Mammary epithelial cell (primary cell): Measurements from ENCODE around the gene ANO1.

Source experiments
- EZH2 ChIP-seq: IDR thresholded peaks from 2 replicates; pipeline ENCODE4 v1.6.1; 2012; ENCODE audit warnings: low read length, inconsistent platforms, borderline replicate concordance
- TF ChIP-seq, protein P1 (sequence below), 2 donors: IDR thresholded peaks in 1 of 2; conservative IDR thresholded peaks in 1 of 2; 2 replicates each; pipeline ENCODE4 v1.5.1; 2011 to 2012; ENCODE audit warnings: inconsistent platforms in 2 of 2, low read length in 2 of 2, mild to moderate bottlenecking in 2 of 2, control low read depth in 1 of 2, low read depth in 1 of 2; ENCODE audit not compliant: insufficient read depth in 1 of 2; ENCODE audit errors: extremely low read depth in 1 of 2

DNA sequence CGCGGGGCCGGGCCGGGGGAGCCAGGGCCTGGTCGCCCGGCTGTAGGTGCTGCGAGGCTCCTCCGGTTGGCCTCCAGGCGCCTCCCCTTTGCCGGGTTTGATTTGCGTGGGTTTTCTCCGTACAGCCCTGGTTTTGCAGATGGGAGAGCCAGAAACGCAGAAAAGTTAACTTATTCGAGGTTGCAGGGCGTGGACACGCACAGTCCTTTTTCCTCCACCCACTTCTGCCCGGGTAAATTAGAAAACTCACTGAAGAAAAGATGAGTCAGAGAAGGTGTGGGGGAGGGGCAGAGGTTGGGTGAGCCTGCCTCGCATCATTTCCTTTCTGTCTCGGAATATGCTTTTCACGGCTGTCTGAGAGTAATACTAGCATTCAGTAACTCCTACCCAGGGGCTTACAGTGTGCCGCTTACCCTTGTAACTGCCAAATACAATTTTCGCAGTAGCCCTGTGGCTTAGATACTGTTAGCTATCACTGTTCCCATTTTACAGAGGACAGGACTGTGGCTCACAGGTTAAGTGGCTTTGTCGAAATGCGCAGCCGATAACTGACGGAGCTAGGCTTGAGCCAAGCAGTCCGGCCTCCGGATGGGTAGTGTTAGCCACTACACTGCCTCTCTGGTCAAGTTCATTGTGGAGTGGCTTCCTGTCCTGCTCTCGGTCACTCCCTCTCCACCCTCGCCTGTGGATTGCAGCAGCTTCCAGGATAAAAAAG, 125.8 kb downstream of the ANO1 start:
- TF ChIP-seq, protein P1, sequence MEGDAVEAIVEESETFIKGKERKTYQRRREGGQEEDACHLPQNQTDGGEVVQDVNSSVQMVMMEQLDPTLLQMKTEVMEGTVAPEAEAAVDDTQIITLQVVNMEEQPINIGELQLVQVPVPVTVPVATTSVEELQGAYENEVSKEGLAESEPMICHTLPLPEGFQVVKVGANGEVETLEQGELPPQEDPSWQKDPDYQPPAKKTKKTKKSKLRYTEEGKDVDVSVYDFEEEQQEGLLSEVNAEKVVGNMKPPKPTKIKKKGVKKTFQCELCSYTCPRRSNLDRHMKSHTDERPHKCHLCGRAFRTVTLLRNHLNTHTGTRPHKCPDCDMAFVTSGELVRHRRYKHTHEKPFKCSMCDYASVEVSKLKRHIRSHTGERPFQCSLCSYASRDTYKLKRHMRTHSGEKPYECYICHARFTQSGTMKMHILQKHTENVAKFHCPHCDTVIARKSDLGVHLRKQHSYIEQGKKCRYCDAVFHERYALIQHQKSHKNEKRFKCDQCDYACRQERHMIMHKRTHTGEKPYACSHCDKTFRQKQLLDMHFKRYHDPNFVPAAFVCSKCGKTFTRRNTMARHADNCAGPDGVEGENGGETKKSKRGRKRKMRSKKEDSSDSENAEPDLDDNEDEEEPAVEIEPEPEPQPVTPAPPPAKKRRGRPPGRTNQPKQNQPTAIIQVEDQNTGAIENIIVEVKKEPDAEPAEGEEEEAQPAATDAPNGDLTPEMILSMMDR (conservative IDR thresholded peaks at IDR 0.05 in 1 of 2, IDR thresholded peaks at IDR 0.05 in 1 of 2; ENCODE audit: extremely low read depth in 1 of 2, insufficient read depth in 1 of 2, low read depth in 1 of 2, low read length in 2 of 2), result no peak
- TF ChIP-seq EZH2, result no peak
